Astrocyte (in vitro differentiated cells and primary cell): ENCODE results near the gene SPRED2.

Experiments
- CTCF ChIP-seq: IDR thresholded peaks from 2 replicates; pipeline ENCODE4 v1.5.1; 2011; ENCODE audit warnings: low read depth, mild to moderate bottlenecking, inconsistent platforms, low read length, moderate library complexity; ENCODE audit not compliant: insufficient read depth
- EZH2 ChIP-seq: IDR thresholded peaks from 2 replicates; pipeline ENCODE4 v1.6.1; 2012; ENCODE audit warnings: mild to moderate bottlenecking, low read length, inconsistent platforms; ENCODE audit not compliant: insufficient read depth

GRCh38 chr2:65353046-65353445 is 79.4 kb downstream of the SPRED2 start:
- TF ChIP-seq CTCF (no peak), EZH2 (no peak)
